LoVo (cell line): ENCODE results near the gene NOD2.

Experiments used
- DNase-seq: peaks from one replicate; pipeline ENCODE4 v3.0.0-alpha.2; 2016; ENCODE audit warnings: low spot score

NOD2 gene

DNA sequence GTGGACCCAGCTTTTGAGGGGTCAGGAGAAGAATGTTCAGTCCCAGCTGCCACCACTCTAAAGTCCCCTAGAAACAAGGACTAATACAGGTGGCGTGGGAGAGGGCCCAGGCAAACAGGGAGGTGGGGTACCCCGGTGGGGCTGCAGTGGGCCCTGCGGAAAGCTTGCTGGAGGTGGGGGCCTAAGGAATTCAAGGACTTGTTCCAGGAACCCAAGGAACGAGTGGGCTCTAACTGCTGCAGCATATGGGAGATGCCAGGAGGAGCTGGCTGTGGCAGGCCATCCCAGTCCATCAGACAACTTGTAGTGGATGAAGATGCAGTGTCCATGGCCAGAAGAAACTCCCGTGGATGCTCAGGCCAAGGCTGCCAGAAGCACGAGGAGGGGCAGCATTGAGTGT lies 22.9 kb upstream of the NOD2 start:
- DNase-seq, result no peak

DNA sequence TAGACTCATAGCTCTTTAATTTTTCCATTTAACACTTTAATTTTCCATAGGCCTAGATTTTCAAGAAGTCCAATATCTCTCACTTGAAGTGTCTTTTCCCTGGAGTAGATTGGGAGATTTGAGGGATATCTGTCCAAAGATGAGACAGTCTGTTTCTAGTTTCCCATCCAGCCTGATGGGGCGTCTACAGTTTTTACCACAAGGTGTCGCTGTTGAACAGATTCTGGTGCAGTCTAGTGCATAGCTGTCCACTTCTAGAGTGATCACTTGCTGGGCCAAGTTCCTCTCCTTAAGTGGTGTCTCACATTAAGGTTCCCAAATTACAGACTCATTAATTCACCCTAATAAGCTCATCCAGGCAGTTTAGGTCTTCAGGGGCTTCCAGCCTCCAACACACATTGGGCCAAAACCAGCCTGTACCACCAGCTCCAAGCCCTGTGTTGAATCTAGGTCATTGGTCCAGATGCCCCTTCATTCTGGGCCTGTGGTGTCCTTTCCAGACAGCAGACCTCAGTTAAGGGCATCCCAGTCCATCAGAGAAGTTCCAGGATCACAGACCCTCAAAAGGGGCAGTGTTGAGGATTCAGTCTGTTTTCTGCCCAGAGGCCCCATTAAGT lies 21.7 kb upstream of the NOD2 start:
- no peak for DNase-seq

GRCh38 chr16:50673496-50674275 lies 19.7 kb upstream of the NOD2 start:
- DNase-seq, result no peak

DNA sequence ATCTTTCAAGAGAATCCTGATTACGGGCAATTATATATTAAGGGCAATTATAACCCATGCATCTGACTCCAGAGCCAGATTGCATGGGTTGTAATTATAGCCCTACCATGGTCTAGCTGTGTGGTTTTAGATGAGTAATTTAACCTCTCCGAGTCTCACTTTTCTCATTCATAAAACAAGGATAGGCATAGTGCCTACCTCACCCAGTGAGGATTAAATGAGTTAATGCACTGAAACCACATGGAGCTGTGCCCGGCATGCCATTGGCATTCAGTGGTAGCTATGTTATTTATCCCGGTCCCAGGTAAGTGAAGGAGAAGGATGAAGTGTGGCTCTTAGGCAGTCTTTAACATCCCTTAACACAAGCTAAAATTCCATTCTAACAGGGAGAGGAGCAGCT lies 18.6 kb upstream of the NOD2 start:
- DNase-seq, result no peak

DNA sequence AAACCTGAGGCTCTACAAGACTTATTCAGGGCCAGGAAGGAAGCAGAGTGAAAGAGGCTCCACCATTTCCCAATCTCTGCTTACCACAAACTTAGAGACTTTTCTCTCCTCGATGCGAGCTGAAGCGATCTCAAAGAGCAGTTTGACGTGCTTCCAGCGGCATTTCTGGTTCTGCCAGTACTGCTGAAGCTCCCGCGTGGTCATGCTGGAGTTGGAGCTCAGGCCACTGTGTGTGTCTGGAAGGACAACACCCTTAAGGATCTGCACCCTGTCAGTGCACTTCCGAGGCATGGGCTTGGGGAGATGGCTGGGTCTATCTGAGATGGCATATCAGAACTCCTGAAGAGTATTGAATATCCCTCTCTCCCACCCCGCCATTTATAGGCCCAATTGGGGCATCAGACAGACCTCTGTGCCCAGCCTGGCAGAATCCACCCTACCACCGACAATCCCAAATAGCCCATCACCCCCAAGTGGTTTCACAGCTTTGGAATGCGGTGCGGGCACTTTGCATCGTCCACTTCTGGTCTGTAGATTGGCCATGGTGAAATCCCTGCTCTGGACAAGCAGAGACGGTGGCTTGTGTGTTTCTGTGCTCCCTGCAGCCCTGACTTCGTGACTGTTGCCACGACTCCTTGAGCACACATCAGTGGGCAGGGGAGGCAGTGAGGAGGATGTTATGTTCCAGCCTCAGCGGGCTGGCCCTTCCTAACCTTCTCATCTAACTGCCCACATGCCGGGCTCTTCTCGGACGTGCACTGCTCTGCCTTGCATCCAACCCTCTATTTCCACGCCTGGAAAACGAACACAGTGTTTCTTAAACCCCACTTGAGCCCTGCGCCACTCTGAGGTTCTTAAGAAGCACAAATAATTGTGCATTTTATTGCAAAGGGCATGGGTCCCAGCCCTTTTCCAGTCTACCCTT lies 17.5 kb upstream of the NOD2 start:
- no peak for DNase-seq

DNA sequence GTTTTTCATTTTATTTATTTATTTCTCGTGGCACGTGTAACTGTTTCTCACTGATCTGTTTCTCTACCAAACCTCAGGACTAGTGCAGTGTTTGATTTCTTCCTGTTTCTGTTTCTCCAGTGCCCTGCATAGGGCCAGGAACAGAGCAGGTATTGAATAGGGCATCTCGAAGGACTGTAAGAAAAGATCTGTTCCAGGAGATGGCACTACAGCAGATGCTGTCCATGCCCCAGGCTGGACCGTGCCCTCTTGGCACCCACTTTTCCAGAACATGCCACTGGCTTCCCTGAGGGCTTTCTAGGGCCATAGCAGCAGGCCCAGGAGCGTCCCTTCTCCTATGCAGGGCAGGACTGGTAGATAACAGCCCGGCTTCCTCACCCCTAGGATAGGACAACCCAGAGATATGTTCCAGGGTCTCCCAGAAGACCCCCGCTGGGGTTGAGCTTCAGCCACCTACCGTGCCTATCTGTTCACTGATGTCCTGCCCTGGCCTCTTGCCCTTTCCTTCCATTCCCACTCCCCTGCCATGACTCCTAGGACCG lies 16.7 kb upstream of the NOD2 start:
- DNase-seq, result no peak

GRCh38 chr16:50677351-50677750 lies 16.1 kb upstream of the NOD2 start:
- DNase-seq, result no peak

DNA sequence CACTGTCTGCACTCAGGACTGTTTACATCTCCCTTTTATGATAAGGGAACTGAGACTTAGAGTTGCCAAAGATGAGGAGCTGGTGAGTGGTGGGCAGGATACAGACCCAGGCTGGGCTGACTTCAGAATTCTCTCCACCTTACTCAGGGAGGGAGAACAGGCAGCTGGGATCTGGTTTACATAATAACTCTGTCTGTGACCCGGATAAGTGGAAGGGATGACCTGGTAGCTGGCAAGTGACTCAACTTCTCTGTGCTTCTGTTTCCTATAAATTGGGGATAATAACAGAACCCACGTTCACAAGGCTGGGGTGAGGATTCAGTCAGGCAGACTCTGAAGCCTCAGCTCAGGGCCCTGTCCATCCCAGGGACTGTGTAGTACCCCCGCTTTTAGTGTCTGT lies 14.9 kb upstream of the NOD2 start:
- DNase-seq, result no peak

DNA sequence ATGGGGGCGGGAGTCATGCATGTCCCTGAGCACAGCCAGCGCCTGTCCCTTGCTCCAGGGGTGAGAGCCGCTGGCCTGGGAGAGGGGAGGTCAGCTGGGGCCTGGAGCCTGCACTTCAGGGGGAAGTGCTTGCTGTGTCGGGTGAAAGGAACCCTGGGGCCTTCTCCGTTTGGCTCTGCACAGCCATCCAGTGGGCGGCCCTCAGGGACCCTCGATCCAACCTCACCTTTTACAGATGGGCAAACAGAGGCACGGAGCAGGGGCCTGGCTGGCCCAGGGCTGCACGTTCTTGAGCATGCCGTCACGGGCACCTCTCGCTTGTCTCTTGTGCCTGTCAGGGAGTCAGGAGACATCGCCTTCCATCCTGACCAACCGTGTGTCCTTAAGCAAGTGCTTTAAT lies 14.1 kb upstream of the NOD2 start:
- DNase-seq, result no peak

DNA sequence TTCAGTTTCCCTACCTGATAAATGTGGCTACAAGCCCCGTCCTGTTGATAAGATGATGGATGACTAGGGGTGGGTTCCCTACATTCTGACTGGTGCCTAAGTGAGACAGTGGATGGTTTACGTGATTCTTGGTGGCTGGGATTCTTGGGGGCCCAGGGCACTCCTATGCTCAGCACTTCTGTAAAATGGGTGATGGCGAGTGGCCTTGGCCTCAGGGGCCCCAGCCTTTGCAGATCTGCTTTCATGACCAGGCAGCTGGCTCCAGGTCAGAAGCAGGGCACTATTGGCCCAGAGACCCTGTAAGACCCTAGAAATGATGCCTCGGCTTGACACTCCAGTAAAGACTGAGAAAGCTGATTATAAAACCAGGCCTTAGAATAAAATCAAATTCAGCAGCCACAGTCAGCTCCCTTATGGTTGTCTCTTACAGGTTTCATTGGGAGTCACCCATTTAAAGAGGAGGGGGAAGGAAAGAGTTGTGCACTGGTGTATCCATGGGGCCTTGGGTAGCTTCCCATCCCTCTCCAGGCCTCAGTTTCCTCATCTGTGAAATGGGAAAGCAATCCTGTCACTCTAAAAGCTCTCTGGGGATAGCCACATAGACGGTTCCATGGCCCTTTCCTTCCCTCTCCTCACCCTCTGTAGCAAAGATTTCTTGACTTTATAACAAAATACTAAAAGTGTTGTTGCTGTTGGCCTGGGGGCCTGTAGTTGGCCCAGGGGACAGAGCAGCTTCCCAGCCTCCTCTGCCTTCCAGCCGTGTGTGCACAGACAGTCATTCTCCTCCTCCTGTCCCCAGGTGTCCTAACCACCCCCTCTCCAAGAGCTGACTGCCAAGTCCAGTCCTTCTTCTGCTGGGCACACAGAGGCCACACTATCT lies 13.5 kb upstream of the NOD2 start:
- DNase-seq, result no peak

GRCh38 chr16:50680556-50680893 lies 12.9 kb upstream of the NOD2 start:
- no peak for DNase-seq

DNA sequence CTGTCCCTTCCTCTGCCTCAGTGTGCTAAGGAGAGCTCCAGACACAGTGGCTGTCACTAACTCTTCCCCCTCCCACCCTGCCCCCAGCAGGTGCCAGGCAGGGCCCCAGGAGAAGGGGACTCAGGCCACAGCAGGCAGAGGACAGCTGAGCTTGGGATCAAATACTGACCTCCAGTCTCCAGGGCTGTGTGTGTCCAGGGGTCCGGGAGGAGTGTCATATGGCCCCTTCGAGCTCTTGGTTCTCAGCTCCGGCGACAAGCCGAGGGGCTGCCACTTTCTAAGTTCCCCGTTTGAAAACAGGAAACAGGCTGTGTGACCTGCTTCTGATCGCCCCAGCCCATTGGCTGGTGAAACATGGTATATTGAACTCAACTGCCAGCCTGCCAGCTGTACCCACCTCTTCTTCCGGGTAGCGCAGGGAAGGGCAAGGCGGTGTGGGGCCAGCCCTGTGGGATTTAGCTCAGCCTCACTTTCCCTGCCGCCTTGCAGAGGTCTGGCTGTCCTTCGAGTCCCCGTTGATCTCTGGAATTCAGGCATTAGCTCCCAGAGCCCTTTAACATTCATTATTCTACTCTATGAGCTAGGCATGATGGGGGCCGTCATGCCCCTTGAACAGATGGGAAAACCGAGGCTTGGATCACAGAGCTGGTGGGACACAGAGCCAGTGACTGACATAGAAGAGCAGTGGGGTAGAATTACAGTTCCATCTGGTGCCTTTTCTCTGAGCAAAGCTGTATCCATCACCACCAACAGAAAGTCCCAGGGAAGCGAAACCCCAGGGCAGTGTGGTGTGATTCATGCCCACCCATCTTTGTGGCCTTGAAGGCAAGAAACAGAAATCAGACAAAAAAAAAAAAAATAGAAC lies 12.2 kb upstream of the NOD2 start, which contains the start of gene SNX20:
Gene SNX20, minus strand, starts transcription at position 292 of the 865 bp plus-strand sequence. CDS start 3,786 bp downstream, outside the sequence.
- no peak for DNase-seq

- no peak for DNase-seq
Observed at GRCh38 chr16:50683689-50684374, 9.6 kb upstream of the NOD2 start.

GRCh38 chr16:50684823-50685461 lies 8.5 kb upstream of the NOD2 start:
- no peak for DNase-seq

GRCh38 chr16:50685462-50686063 lies 7.8 kb upstream of the NOD2 start:
- DNase-seq, result no peak

DNA sequence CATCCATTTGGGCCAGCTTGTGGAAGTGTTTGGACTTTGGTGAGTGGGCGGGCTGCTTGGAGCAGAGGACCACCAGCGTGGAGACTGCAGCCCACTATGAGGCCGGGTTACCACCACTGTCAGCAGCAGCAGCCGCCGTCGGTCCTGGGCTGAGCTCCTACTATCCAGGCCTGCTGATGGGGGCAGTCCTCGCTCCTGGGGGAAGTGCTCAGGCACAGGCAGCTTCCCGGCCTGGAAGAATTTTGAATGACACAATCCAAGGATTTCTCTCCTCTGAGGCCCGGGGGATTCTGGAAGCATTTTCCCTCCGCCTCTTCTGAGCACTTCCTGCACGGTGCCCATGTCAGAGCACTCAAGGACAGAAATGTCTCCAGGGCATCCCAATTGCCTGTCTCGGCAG lies 5.3 kb upstream of the NOD2 start:
- DNase-seq, result no peak

DNA sequence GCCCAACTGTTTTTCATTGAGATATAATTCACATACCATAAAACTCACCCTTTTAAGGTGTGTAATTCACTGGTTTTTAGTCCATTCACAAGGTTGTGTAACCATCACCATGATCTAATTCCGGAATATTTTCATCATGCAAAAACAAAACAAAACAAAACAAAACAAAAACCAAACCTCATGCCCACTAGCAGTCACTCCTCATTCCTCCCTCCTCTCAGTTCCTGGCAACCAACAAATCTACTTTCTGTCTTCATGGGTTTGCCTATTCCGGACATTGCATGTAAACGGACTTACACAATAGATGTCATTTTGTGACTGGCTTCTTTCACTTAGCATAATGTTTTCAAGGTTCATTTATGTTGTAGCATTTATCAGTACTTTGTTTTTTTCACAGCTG lies 4.5 kb upstream of the NOD2 start:
- DNase-seq, result no peak

- DNase-seq, result no peak
Observed at GRCh38 chr16:50690177-50690576, 3.2 kb upstream of the NOD2 start.

DNA sequence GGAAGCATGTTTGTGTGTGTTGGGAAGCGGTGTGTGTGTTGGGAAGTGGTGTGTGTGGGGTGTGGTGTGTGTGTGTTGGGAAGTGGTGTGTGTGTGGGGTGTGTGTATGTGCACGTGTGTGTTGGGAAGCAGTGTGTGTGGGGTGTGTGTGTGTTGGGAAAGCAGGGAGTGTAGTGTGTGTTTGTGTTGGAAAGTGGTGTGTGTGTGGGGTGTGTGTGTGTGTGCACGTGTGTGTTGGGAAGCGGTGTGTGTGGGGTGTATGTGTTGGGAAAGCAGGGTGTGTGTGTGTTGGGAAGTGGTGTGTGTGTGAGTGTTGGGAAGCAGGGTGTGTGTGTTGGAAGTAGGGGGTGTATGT lies 785 bp upstream of the NOD2 start:
- DNase-seq, result no peak
